ENCODE measurements around the gene SAPCD2. TPM values are rescaled to one million over a fixed set of nuclear protein-coding genes. Genes with fewer than 3 reads are reported as not detected.

The SAPCD2 gene
- 21.9 and 24.2 TPM in 2 replicates for total RNA-seq

DNA sequence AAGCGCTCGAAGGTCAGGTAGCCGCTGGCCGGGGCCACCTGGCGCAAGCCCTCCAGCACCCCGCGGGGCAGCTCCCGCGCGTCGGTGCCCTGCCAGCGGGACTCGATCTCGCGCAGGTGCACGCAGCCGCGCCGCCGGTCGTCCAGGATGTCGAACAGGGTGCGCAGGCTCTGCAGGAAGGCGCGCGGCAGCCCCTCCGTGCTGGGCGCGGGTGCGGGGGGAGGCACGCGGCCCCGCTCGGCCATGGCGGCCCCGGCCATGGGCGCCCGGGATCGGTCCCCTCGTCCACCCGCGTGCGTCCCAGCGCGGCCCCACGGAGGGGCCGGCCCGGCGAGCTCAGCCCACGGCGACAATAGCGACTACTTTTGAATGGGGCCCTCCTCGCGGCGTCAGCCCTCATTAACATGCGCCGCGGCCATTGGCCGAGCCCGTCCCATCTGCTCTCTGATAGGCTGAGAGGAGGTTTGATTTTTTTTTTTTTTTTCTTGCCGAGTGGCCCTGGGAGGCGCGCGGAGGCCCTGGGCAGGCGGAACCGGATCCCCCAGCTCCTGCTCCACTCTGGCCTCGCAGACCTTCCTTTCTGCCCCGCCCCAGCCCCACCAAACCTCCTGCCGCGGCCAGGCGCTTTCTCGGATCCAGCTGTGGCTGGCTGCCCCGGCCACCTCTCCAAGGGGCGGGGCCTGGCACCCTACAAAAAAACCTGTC lies at the start of gene SAPCD2:
Gene SAPCD2 (minus strand): TSS at position 357 of the 705 bp plus-strand sequence. CDS start 97 bp downstream, at position 260.

DNA sequence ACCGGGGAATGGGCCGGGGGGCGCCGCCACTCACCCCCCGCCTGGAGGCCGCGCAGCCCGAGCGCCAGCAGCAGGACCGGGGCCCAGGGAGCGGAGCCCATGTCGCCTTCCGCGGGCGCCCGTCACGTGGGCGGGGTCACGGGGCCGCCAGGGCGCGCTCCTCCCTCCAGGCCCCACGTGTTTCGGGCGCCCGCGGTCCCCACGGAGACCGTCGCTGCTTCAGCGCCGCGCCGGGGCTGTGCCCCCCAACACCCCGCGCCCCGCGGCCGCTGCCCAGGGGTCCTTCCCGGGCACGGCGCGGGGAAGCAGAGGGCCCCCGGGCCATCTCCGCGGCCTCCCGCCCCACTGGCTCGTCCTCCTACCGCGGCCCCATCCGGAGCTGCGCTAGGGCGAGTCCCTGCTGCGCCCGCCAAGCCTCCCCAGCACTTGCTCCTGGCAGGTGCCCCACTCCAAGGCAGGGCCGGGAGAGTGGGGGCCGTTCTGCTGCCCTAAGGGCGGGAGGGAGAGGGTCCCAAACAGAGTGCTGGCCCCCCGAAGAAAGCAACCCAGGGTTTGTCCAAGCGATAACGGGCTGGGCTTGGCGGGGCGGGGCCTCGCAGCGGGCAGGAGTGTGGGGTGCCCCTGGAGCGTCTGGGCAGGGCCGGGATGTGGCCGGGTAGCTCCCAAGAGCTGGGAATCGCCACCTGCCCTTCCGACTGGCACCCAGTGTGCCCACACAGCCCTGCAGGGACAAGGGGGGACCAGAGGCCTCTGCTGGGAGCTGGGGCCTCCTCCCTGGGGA lies 44.4 kb upstream of the SAPCD2 start, which contains the start of gene DPP7:
Gene DPP7 (minus strand): TSS at position 121 of the 781 bp plus-strand sequence. CDS start 20 bp downstream, at position 101.

GRCh38 chr9:137086531-137087408 lies 16.4 kb upstream of the SAPCD2 start, which contains the start of gene MAN1B1:
TSS of gene MAN1B1 (plus strand) at chr9:137086985. CDS start at chr9:137087000, 15 bp downstream.

DNA sequence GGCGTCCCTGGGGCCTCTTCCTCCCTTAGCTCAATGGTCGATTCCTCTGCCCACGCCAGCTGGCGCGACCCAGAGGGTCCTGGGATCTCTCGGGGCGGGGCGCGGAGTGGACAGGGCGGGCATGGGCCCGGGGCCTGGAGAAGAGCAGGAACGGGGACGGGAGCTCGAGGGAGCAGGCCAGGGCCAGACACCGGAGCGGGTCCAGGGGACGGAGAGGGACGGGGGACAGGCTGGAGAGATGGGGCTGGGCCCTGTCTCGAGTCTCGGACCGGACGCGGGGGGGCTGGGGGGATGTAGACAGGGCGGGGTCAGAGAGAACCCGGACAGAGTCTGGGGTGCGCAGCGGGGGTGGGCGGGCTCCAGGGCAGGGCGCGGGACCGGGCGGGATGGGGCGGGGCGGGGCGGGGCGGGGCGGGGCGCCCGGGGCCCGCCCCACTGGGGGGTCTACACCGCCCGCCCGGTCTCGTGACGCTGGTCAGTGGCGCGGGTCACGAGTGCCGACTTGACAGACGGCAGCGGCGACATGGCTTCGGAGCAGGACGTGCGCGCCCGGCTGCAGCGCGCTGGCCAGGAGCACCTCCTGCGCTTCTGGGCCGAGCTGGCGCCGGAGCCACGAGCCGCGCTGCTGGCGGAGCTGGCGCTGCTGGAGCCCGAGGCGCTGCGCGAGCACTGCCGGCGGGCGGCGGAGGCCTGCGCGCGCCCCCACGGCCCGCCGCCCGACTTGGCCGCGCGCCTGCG lies 6.8 kb upstream of the SAPCD2 start, which contains the start of gene UAP1L1:
Gene UAP1L1 (plus strand): TSS at position 508 of the 738 bp plus-strand sequence. CDS start 16 bp downstream, at position 524.

GRCh38 chr9:137053944-137054931 lies 16.1 kb downstream of the SAPCD2 start, which contains the start of gene ENTPD2:
TSS of gene ENTPD2 (minus strand) at chr9:137054061. CDS start at chr9:137053997, 64 bp downstream.

GRCh38 chr9:137046088-137046787 lies 24.1 kb downstream of the SAPCD2 start, which contains the start of gene NPDC1:
TSS of gene NPDC1 (minus strand) at chr9:137046177. CDS start at chr9:137045989, 188 bp downstream.

GRCh38 chr9:137031904-137032640 lies 38.3 kb downstream of the SAPCD2 start, which contains the start of gene FUT7:
TSS of gene FUT7 (minus strand) at chr9:137032088. CDS start at chr9:137031991, 97 bp downstream.

DNA sequence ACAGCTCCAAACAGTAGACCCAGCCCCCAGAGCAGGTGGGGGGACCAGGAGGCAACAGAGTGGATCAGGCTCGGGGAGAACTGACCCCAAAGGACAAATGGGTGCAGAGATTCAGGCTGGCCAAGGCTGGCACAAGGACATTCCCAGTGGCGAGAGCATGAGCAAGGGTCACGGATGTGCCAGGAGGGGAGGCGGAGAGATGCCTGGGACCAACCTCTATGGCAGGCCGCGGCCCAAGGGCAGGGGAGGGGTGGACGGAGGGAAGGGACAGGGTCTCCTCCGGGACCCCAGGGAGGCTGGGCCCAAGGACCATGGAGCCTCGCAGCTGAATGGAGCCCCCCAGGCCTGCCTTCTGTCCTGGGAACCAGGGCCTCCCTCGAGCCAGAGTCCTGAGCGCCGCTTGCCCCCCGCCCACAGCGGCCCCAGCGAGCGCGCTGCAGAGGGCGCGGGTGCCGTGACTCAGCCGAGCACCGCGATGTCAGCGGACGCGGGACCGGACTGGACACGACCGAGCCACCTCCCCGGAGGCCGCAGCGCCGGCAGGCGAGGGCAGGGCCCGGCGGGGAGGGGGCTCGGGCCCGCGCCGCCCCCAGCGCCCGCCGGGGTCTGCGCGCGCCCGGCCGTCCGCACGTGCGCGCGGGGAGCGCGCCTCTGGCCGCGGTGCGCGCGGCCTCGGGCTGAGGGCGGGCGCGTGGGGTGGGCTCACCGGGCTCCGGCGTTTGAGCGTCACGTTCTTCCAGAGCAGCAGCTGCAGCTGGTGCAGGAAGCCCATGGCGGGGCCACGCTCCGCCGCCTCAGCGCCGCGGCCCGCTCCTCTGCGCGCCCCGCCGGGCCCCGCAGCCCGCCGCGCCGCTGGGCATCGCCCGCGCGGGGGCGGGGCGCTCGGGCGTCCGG lies 42.7 kb downstream of the SAPCD2 start, which contains the start of gene ABCA2:
Gene ABCA2 (minus strand): TSS at position 869 of the 894 bp plus-strand sequence. CDS start 97 bp downstream, at position 772.

Other genes with a start within 250 kb of the SAPCD2 start
- gene AJM1, start 228.1 kb downstream of the SAPCD2 start, total RNA-seq = 0.45 and 1.3 TPM in 2 replicates
- 119 and 125 TPM in 2 replicates for gene PHPT1, start 221.1 kb downstream of the SAPCD2 start, total RNA-seq
- gene MAMDC4, start 218.2 kb downstream of the SAPCD2 start, total RNA-seq = 2.5 and 3.0 TPM in 2 replicates
- 491 and 504 TPM in 2 replicates for gene EDF1, start 204.2 kb downstream of the SAPCD2 start, total RNA-seq
- 9.1 and 9.4 TPM in 2 replicates for gene TRAF2, start 184.0 kb downstream of the SAPCD2 start, total RNA-seq
- gene FBXW5, start 125.8 kb downstream of the SAPCD2 start, total RNA-seq = 113 and 115 TPM in 2 replicates
- gene C8G, start 125.3 kb downstream of the SAPCD2 start, total RNA-seq = not detected in 2 replicates
- not detected in 2 replicates for gene LCN12, start 118.3 kb downstream of the SAPCD2 start, total RNA-seq
- 2.4 TPM in 1 of 2 replicates, not detected in the other for gene PTGDS, start 93.1 kb downstream of the SAPCD2 start, total RNA-seq
- gene LCNL1, start 87.6 kb downstream of the SAPCD2 start, total RNA-seq = under 0.01 TPM in 1 of 2 replicates, not detected in the other
- gene PAXX, start 78.1 kb downstream of the SAPCD2 start, total RNA-seq = 30.6 and 32.9 TPM in 2 replicates
- gene CLIC3, start 74.0 kb downstream of the SAPCD2 start, total RNA-seq = 1.3 and 4.0 TPM in 2 replicates
- 8.5 and 9.4 TPM in 2 replicates for gene ABCA2, start 42.3 kb downstream of the SAPCD2 start, total RNA-seq
- gene FUT7, start 38.5 kb downstream of the SAPCD2 start, total RNA-seq = not detected in 2 replicates
- gene NPDC1, start 24.4 kb downstream of the SAPCD2 start, total RNA-seq = 18.7 and 19.6 TPM in 2 replicates
- gene ENTPD2, start 16.5 kb downstream of the SAPCD2 start, total RNA-seq = not detected in 2 replicates
- 4.9 and 5.5 TPM in 2 replicates for gene UAP1L1, start 7.0 kb upstream of the SAPCD2 start, total RNA-seq
- gene MAN1B1, start 16.4 kb upstream of the SAPCD2 start, total RNA-seq = 56.0 and 72.4 TPM in 2 replicates
- gene DPP7, start 44.2 kb upstream of the SAPCD2 start, total RNA-seq = 66.6 and 69.7 TPM in 2 replicates
- not detected in 2 replicates for gene GRIN1, start 68.6 kb upstream of the SAPCD2 start, total RNA-seq
- not detected in 2 replicates for gene LRRC26, start 99.5 kb upstream of the SAPCD2 start, total RNA-seq
- gene TMEM210, start 101.5 kb upstream of the SAPCD2 start, total RNA-seq = not detected in 2 replicates
- 10.3 and 15.3 TPM in 2 replicates for gene ANAPC2, start 118.0 kb upstream of the SAPCD2 start, total RNA-seq
- gene SSNA1, start 118.1 kb upstream of the SAPCD2 start, total RNA-seq = 75.8 and 84.9 TPM in 2 replicates
- gene TPRN, start 130.2 kb upstream of the SAPCD2 start, total RNA-seq = 6.1 and 6.4 TPM in 2 replicates
- 43.1 and 47.9 TPM in 2 replicates for gene TMEM203, start 135.1 kb upstream of the SAPCD2 start, total RNA-seq
- 14.9 and 16.8 TPM in 2 replicates for gene NDOR1, start 135.1 kb upstream of the SAPCD2 start, total RNA-seq
- gene RNF208, start 151.7 kb upstream of the SAPCD2 start, total RNA-seq = 0.50 and 1.2 TPM in 2 replicates
- gene CYSRT1, start 154.6 kb upstream of the SAPCD2 start, total RNA-seq = 0.74 and 1.2 TPM in 2 replicates
- gene RNF224, start 156.9 kb upstream of the SAPCD2 start, total RNA-seq = under 0.01 TPM in 1 of 2 replicates, not detected in the other
- not detected in 2 replicates for gene SLC34A3, start 160.3 kb upstream of the SAPCD2 start, total RNA-seq
- 795 and 833 TPM in 2 replicates for gene TUBB4B, start 170.7 kb upstream of the SAPCD2 start, total RNA-seq
- gene STPG3, start 180.7 kb upstream of the SAPCD2 start, total RNA-seq = not detected in 2 replicates
- 55.9 and 59.2 TPM in 2 replicates for gene NELFB, start 184.8 kb upstream of the SAPCD2 start, total RNA-seq
- gene TOR4A, start 207.2 kb upstream of the SAPCD2 start, total RNA-seq = 33.9 and 36.5 TPM in 2 replicates
- 0.45 and 1.7 TPM in 2 replicates for gene NRARP, start 231.7 kb upstream of the SAPCD2 start, total RNA-seq